Neural progenitor cell (in vitro differentiated cells): ENCODE measurements around the gene UPF2. TPM values are rescaled to one million over a fixed set of nuclear protein-coding genes. Genes with fewer than 3 reads are reported as not detected.

Experiments used
- DNase-seq: peaks from one replicate; pipeline ENCODE4 v3.0.0-alpha.2; 2016; ENCODE audit warnings: low spot score
- H2AFZ ChIP-seq: fragments of 200-600 bp; sonication (generic); replicated peaks from 2 replicates; pipeline ENCODE4 v1.6.1; 2016; ENCODE audit warnings: antibody characterized with exemption
- H3F3A ChIP-seq: fragments of 200-600 bp; sonication (generic); 2 replicates; pipeline ENCODE4 v1.6.1; 2016; ENCODE audit warnings: antibody characterized with exemption, low read depth
- H3K27ac ChIP-seq: fragments of 200-600 bp; sonication (generic); 2 replicates; pipeline ENCODE4 v1.5.1; 2016; ENCODE audit warnings: mild to moderate bottlenecking
- H3K27me3 ChIP-seq: fragments of 200-600 bp; sonication (generic); 2 replicates; pipeline ENCODE4 v1.6.1; 2016; ENCODE audit warnings: mild to moderate bottlenecking, moderate library complexity
- H3K36me3 ChIP-seq: fragments of 200-600 bp; sonication (generic); 2 replicates; pipeline ENCODE4 v1.5.1; 2016
- H3K4me1 ChIP-seq: fragments of 200-600 bp; sonication (generic); 2 replicates; pipeline ENCODE4 v1.6.1; 2016; ENCODE audit warnings: mixed run types
- H3K4me2 ChIP-seq: fragments of 200-600 bp; sonication (generic); 2 replicates; pipeline ENCODE4 v1.6.1; 2016
- H3K4me3 ChIP-seq: fragments of 200-600 bp; sonication (generic); 2 replicates; pipeline ENCODE4 v1.5.1; 2016
- H3K79me2 ChIP-seq: fragments of 200-600 bp; sonication (generic); 2 replicates; pipeline ENCODE4 v1.6.1; 2016; ENCODE audit warnings: low read depth
- H3K9ac ChIP-seq: fragments of 200-600 bp; sonication (generic); 2 replicates; pipeline ENCODE4 v1.6.1; 2016
- H3K9me3 ChIP-seq: fragments of 200-600 bp; sonication (generic); 2 replicates; pipeline ENCODE4 v1.5.1; 2016; ENCODE audit warnings: low read depth
- H4K20me1 ChIP-seq: fragments of 200-600 bp; sonication (generic); 2 replicates; pipeline ENCODE4 v1.6.1; 2016; ENCODE audit warnings: low read depth
- H3K27ac Mint-ChIP-seq: 3 replicates; pipeline ENCODE4 v1.8.0; 2021; ENCODE audit warnings: mixed read lengths
- H3K27me3 Mint-ChIP-seq: 2 replicates; pipeline ENCODE4 v1.8.0; 2022; ENCODE audit warnings: low read depth, mild to moderate bottlenecking, inconsistent platforms, moderate library complexity, mixed read lengths; ENCODE audit not compliant: insufficient read depth
- H3K36me3 Mint-ChIP-seq: 3 replicates; pipeline ENCODE4 v1.8.0; 2021; ENCODE audit warnings: mixed read lengths
- H3K4me1 Mint-ChIP-seq: 3 replicates; pipeline ENCODE4 v1.8.0; 2021; ENCODE audit warnings: mixed read lengths
- H3K4me3 Mint-ChIP-seq: 3 replicates; pipeline ENCODE4 v1.8.0; 2021; ENCODE audit warnings: mild to moderate bottlenecking, moderate library complexity, mixed read lengths
- H3K9me3 Mint-ChIP-seq: 3 replicates; pipeline ENCODE4 v1.8.0; 2020; ENCODE audit warnings: mixed read lengths
- CTCF ChIP-seq: fragments of 200-600 bp; sonication (generic); IDR thresholded peaks from 2 replicates; pipeline ENCODE4 v1.5.1; 2017; ENCODE audit warnings: antibody characterized with exemption, mild to moderate bottlenecking
- EZH2 ChIP-seq: fragments of 200-600 bp; sonication (generic); IDR thresholded peaks from 2 replicates; pipeline ENCODE4 v1.6.1; 2017; ENCODE audit warnings: antibody characterized with exemption, mild to moderate bottlenecking, moderate library complexity
- EZH2phosphoT487 ChIP-seq: fragments of 200-600 bp; sonication (generic); IDR thresholded peaks from 2 replicates; pipeline ENCODE4 v1.6.1; 2017; ENCODE audit warnings: antibody characterized with exemption
- total RNA-seq: library from RNA; depleted of rRNA; stranded (reverse); fragments of >200 nt; gene quantifications from 2 replicates; pipeline ENCODE4 v1.2.3, GENCODE V29; 2015; ENCODE audit warnings: low replicate concordance

UPF2 gene
- total RNA-seq, 1 donor from 2014 or later = 33.2 TPM

- Histone ChIP-seq H3K4me3 (no peak overlapping the region), H3K27me3 (no peaks in the 10 kb centered on the region), H2AFZ (no peak overlapping the region), H3K4me1 (no peaks in the 10 kb centered on the region), H3K9ac (no peak overlapping the region), H3K9me3 (no peaks in the 10 kb centered on the region), H3K27ac (no peak overlapping the region), H4K20me1 (peaks cover 9% of the 10 kb centered on the region), H3K36me3 (peaks cover 14% of the 10 kb centered on the region), H3K4me2 (no peak overlapping the region), H3F3A (no peaks in the 10 kb centered on the region), H3K79me2 (peaks cover 83% of the 10 kb centered on the region)
- Mint-ChIP-seq H3K4me3 (no peak overlapping the region), H3K4me1 (no peaks in the 10 kb centered on the region), H3K36me3 (peaks cover 18% of the 10 kb centered on the region), H3K27me3 (no peaks in the 10 kb centered on the region), H3K27ac (no peak overlapping the region), H3K9me3 (no peaks in the 10 kb centered on the region)
- no peak for DNase-seq
- TF ChIP-seq CTCF = no peak
- TF ChIP-seq EZH2phosphoT487 = no peak
- TF ChIP-seq EZH2 = no peak
Measured at GRCh38 chr10:12025591-12025990, 17.0 kb downstream of the UPF2 start.

GRCh38 chr10:12022580-12023257 is 19.9 kb downstream of the UPF2 start:
- Histone ChIP-seq H3K4me1 (no peaks in the 10 kb centered on the region), H2AFZ (no peak overlapping the region), H3K9me3 (no peaks in the 10 kb centered on the region), H3K27ac (no peak overlapping the region), H3K36me3 (peaks cover 9% of the 10 kb centered on the region), H3K9ac (no peak overlapping the region), H3K27me3 (no peaks in the 10 kb centered on the region), H4K20me1 (peaks cover 14% of the 10 kb centered on the region), H3K79me2 (peaks cover 94% of the 10 kb centered on the region), H3K4me3 (no peak overlapping the region), H3K4me2 (no peak overlapping the region), H3F3A (no peaks in the 10 kb centered on the region)
- no peak for DNase-seq
- TF ChIP-seq EZH2 (no peak), CTCF (no peak), EZH2phosphoT487 (no peak)
- H3K27me3 Mint-ChIP-seq = no peaks in the 10 kb centered on the region
- H3K9me3 Mint-ChIP-seq = no peaks in the 10 kb centered on the region
- H3K27ac Mint-ChIP-seq = no peak overlapping the region
- no peak overlapping the region for H3K4me3 Mint-ChIP-seq
- peaks cover 4% of the 10 kb centered on the region for H3K36me3 Mint-ChIP-seq
- no peaks in the 10 kb centered on the region for H3K4me1 Mint-ChIP-seq

GRCh38 chr10:12020574-12020973 is 22.0 kb downstream of the UPF2 start:
- Histone ChIP-seq H3K4me1 (no peaks in the 10 kb centered on the region), H3K36me3 (peaks cover 9% of the 10 kb centered on the region), H3K4me3 (no peak overlapping the region), H3K79me2 (peaks cover 85% of the 10 kb centered on the region), H2AFZ (no peak overlapping the region), H3K9ac (no peak overlapping the region), H3F3A (no peaks in the 10 kb centered on the region), H3K27me3 (no peaks in the 10 kb centered on the region), H3K9me3 (no peaks in the 10 kb centered on the region), H4K20me1 (peaks cover 14% of the 10 kb centered on the region), H3K4me2 (no peak overlapping the region), H3K27ac (no peak overlapping the region)
- no peak overlapping the region for H3K4me3 Mint-ChIP-seq
- H3K27ac Mint-ChIP-seq = no peak overlapping the region
- no peak for DNase-seq
- peaks cover 2% of the 10 kb centered on the region for H3K27me3 Mint-ChIP-seq
- H3K9me3 Mint-ChIP-seq = no peaks in the 10 kb centered on the region
- H3K4me1 Mint-ChIP-seq = no peaks in the 10 kb centered on the region
- H3K36me3 Mint-ChIP-seq = no peaks in the 10 kb centered on the region
- TF ChIP-seq EZH2phosphoT487 = no peak
- no peak for TF ChIP-seq CTCF
